Upper lobe of left lung (tissue), 6 donors: ENCODE measurements around the gene TPM1. TPM values are rescaled to one million over a fixed set of nuclear protein-coding genes. Genes with fewer than 3 reads are reported as not detected.
A peak's percentile ranks its signal among the peaks of the same experiment; 100 is the strongest.

Source experiments
- ATAC-seq, 2 donors: fragments of 200-7000 bp; cut with Tn5 transposase; one replicate each; pipeline ENCODE4 v1.9.1; 2022; ENCODE audit warnings: mild to moderate bottlenecking in 2 of 2, moderate library complexity in 2 of 2; ENCODE audit not compliant: low FRiP score in 2 of 2
- DNase-seq, 2 donors: peaks; one replicate each; pipeline ENCODE4 v3.0.0-alpha.2; 2019 to 2020
- H3K27ac ChIP-seq, 4 donors: fragments of 200-600 bp; sonication (generic); one replicate each; pipeline ENCODE4 v1.5.1; 2016 to 2019
- H3K27me3 ChIP-seq, 4 donors: fragments of 200-600 bp; sonication (generic); one replicate each; pipeline ENCODE4 v1.5.1; 2017 to 2019
- H3K36me3 ChIP-seq, 4 donors: fragments of 200-600 bp; sonication (generic); one replicate each; pipeline ENCODE4 v1.5.1; 2016 to 2019
- H3K4me1 ChIP-seq, 4 donors: fragments of 200-600 bp; sonication (generic); one replicate each; pipeline ENCODE4 v1.5.1; 2018 to 2019
- H3K4me3 ChIP-seq, 4 donors: fragments of 200-600 bp; sonication (generic); one replicate each; pipeline ENCODE4 v1.5.1; 2017 to 2019; ENCODE audit warnings: mild to moderate bottlenecking in 2 of 4, moderate library complexity in 1 of 4
- H3K9me3 ChIP-seq, 4 donors: fragments of 200-600 bp; sonication (generic); one replicate each; pipeline ENCODE4 v1.5.1; 2018 to 2019
- EP300 ChIP-seq, 4 donors: sonication (generic); formaldehyde crosslinking; IDR thresholded peaks; one replicate each; pipeline ENCODE4 v1.5.1; 2017; ENCODE audit warnings: antibody characterized with exemption in 4 of 4, control low read depth in 2 of 4
- POLR2A ChIP-seq, 4 donors: fragments of 450-650 bp; IDR thresholded peaks; one replicate each; pipeline ENCODE4 v1.5.1; 2016 to 2017; ENCODE audit warnings: antibody characterized with exemption in 4 of 4, mild to moderate bottlenecking in 2 of 4
- POLR2AphosphoS5 ChIP-seq, 2 donors: sonication (generic); formaldehyde crosslinking; IDR thresholded peaks; one replicate each; pipeline ENCODE4 v1.5.1; 2017; ENCODE audit warnings: antibody characterized with exemption in 2 of 2
- WGBS, 2 donors: methylation state at CpG; one replicate each; pipeline ENCODE4 v1.1.5; 2017 to 2018; 5-methylcytosine and 5-hydroxymethylcytosine counted together
- total RNA-seq, 6 donors: library from RNA; depleted of rRNA in 4 of 6; stranded (reverse); fragments of >200 nt in 4 of 6; gene quantifications; one replicate each; pipeline versions ENCODE4 v1.1.0 to v1.2.1, GENCODE V29; 2016 to 2021
- TF ChIP-seq, protein P1 (sequence below), 6 experiments: fragments of 450-650 bp in 4 of 6; fragments of 200-600 bp in 2 of 6; sonication (generic) in 2 of 6; IDR thresholded peaks; one replicate each; pipeline ENCODE4 v1.5.1; 2016 to 2019; ENCODE audit warnings: antibody characterized with exemption in 6 of 6
- donor health status: DM: no; HTN: no; CAD: no; lungs with moderate emphysema.
- donor health status: DM: no; HTN: yes; CAD: no; lungs with severe emphysema.

TPM1 gene
- total RNA-seq, 6 donors from 2014 or later = 144 to 343 (median 254) TPM

DNA sequence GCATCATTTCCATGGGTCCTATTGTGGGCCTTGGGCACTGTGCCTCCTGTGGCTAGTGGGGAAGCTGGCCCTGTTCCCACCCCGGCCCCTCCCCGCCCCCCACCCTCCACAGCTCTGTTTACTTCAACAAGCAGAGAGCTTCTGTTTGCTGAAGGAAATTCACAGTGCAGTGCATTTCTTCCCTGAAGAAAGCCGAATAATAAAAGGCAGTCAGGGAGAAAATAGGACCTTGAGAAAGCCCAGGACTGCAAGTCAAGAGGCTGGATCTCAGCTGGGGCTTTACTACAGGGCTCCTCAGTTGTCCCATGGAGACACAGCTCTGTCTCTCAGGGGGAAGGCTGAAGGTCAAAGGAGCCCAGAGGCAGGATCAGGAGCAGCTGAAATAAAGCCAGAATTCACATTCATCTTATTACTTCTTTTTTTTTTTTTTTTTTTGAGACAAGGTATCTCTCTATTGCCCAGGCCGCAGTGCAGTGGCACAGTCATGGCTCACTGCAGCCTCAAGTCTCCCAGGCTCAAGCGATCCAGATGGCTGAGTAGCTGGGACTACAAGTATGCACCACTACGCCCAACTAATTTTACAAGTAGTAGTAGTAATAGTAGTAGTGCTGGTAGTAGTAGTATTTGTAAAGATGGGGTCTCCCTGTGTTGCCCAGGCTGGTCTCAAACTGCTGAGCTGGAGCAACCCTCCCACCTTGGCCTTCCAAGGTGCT is 46.1 kb downstream of the TPM1 start:
- WGBS, 2 donors = 60 to 73% methylated on average over 6 of the region's 6 CpGs
- no peaks in the 10 kb centered on the region for H3K36me3 ChIP-seq
- peak overlapping the region in 3 of 4 donors; percentile 10 to 49 (median 44) for H3K27ac ChIP-seq
- ATAC-seq (peak in 1 of 2 donors; percentile 7), DNase-seq (no peak)
- H3K27me3 ChIP-seq = no peaks in the 10 kb centered on the region
- no peaks in the 10 kb centered on the region for H3K9me3 ChIP-seq
- TF ChIP-seq, protein P1, sequence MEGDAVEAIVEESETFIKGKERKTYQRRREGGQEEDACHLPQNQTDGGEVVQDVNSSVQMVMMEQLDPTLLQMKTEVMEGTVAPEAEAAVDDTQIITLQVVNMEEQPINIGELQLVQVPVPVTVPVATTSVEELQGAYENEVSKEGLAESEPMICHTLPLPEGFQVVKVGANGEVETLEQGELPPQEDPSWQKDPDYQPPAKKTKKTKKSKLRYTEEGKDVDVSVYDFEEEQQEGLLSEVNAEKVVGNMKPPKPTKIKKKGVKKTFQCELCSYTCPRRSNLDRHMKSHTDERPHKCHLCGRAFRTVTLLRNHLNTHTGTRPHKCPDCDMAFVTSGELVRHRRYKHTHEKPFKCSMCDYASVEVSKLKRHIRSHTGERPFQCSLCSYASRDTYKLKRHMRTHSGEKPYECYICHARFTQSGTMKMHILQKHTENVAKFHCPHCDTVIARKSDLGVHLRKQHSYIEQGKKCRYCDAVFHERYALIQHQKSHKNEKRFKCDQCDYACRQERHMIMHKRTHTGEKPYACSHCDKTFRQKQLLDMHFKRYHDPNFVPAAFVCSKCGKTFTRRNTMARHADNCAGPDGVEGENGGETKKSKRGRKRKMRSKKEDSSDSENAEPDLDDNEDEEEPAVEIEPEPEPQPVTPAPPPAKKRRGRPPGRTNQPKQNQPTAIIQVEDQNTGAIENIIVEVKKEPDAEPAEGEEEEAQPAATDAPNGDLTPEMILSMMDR (IDR thresholded peaks at IDR 0.05) = no peak
- no peak for TF ChIP-seq EP300 (IDR thresholded peaks at IDR 0.05)
- no peak for TF ChIP-seq POLR2AphosphoS5 (IDR thresholded peaks at IDR 0.05)
- TF ChIP-seq POLR2A (IDR thresholded peaks at IDR 0.05) = no peak
- H3K4me3 ChIP-seq = no peak overlapping the region
- H3K4me1 ChIP-seq = peaks cover 3 to 32% (median 12%) of the 10 kb centered on the region in 4 donors

DNA sequence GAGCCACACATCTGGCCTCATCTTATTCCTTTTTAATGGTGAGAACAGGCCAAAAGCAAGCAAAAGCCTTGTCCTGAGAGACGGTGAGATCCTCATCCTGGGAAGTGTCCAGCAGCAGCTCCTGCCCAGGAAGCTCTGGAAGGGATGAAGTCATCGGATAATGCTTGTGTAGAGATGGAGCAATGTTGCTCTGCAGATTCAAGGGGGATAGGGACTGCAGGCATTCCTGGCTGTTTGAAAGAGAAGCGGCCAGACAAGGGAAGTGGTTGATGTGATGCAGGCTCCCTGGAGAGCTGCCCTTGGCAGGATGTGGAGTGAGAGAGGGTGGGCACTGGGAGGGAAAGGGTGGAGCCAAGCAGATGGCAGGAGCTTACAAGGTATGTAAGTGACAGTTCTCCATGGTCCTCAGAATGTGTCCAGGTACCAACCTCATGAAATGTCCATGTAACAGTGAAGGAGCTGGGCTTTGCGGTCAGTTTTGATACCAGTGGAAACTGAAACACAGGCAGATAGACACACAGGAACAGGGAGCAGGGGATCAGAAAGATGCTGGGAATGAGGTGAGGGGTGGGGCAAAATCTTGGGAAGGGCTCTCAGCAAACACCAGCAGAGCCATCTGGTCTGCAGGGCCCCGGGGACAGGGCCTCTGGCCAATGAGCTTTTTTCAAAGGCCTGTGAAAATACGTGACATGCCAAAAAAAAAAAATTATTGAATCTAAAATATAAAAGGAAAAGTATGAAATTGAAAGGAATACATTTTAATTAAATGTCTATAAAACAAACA is 46.9 kb downstream of the TPM1 start:
- DNase-seq = no peak
- Histone ChIP-seq H3K9me3 (no peaks in the 10 kb centered on the region), H3K27ac (peak overlapping the region in 3 of 4 donors; percentile 10 to 49 (median 44)), H3K4me3 (no peak overlapping the region), H3K36me3 (no peaks in the 10 kb centered on the region), H3K27me3 (no peaks in the 10 kb centered on the region), H3K4me1 (peaks cover 3 to 33% (median 12%) of the 10 kb centered on the region in 4 donors)
- TF ChIP-seq EP300 (IDR thresholded peaks at IDR 0.05) (no peak), POLR2A (IDR thresholded peaks at IDR 0.05) (no peak), POLR2AphosphoS5 (IDR thresholded peaks at IDR 0.05) (no peak)
- TF ChIP-seq, protein P1 (IDR thresholded peaks at IDR 0.05) = no peak
- 55 to 57% methylated on average over 6 of the region's 6 CpGs for WGBS, 2 donors
- ATAC-seq = peak in 1 of 2 donors; percentile 81

DNA sequence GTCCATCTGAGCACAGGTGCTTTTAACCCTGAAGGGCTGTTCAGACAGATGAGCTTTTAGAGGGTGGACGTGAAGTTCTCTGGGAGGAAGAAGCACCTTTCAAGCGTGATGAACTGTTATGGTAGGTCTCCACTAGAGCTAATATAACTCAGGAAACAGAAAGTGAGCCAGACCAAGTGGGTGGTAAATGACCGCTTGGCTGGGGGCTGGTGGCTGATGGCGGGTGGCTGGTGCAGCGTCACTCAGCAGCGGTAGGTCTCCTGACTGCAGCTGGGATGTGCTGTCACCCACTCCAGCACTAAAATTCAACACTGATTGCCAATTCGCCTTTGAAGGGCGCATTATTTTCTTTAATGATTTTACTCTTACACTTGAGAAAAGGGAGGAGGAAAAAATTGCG is 47.9 kb downstream of the TPM1 start:
- no peak for ATAC-seq
- no peaks in the 10 kb centered on the region for H3K9me3 ChIP-seq
- TF ChIP-seq POLR2A (IDR thresholded peaks at IDR 0.05) = no peak
- TF ChIP-seq, protein P1 (IDR thresholded peaks at IDR 0.05) = no peak
- no peak for TF ChIP-seq POLR2AphosphoS5 (IDR thresholded peaks at IDR 0.05)
- no peak for TF ChIP-seq EP300 (IDR thresholded peaks at IDR 0.05)
- no peak overlapping the region for H3K27ac ChIP-seq
- H3K27me3 ChIP-seq = no peaks in the 10 kb centered on the region
- H3K4me3 ChIP-seq = no peak overlapping the region
- 78 to 83% methylated on average over 9 of the region's 9 CpGs for WGBS, 2 donors
- no peaks in the 10 kb centered on the region for H3K36me3 ChIP-seq
- peaks cover 3 to 33% (median 12%) of the 10 kb centered on the region in 4 donors for H3K4me1 ChIP-seq
- DNase-seq = peak in 1 of 2 donors; percentile 57

DNA sequence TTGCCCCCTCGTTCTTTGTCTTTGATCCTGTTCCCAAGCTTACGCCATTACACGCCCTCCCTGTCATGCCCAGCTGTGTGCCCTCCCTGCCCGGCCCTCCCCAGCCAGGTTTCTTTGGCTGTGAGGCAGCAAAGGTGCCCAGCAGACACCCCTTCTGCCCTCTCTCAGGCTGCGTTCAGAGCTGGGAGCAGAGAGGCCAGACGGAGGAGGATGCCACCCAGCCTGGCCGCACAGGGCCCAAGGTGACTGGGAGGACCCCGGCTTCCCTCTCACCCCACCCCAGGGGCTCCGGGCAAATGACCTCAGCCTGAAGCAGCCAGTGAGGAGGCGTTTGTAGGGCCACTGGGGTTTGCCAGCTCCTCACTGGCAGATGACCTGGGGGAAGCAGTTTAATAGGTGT is 48.3 kb downstream of the TPM1 start:
- H3K4me3 ChIP-seq = no peak overlapping the region
- WGBS, 2 donors = 70 to 81% methylated on average over 6 to 10 of the region's 10 CpGs
- no peaks in the 10 kb centered on the region for H3K27me3 ChIP-seq
- H3K4me1 ChIP-seq = peaks cover 3 to 33% (median 12%) of the 10 kb centered on the region in 4 donors
- H3K27ac ChIP-seq = no peak overlapping the region
- H3K36me3 ChIP-seq = no peaks in the 10 kb centered on the region
- no peaks in the 10 kb centered on the region for H3K9me3 ChIP-seq
- ATAC-seq = no peak
- TF ChIP-seq POLR2A (IDR thresholded peaks at IDR 0.05) (no peak), POLR2AphosphoS5 (IDR thresholded peaks at IDR 0.05) (no peak), EP300 (IDR thresholded peaks at IDR 0.05) (no peak)
- TF ChIP-seq, protein P1 (IDR thresholded peaks at IDR 0.05) = no peak
- DNase-seq = peak in 1 of 2 donors; percentile 58
